SK-N-MC (cell line): Measurements from ENCODE around the gene ZNF747.

Source experiments
- DNase-seq: peaks from one replicate; pipeline ENCODE4 v3.0.0-alpha.2; 2011; ENCODE audit warnings: low read depth, low spot score
- H3K27ac ChIP-seq: fragments of 200-600 bp; sonication (generic); 2 replicates; pipeline ENCODE4 v1.5.1; 2016; ENCODE audit warnings: mixed run types
- H3K36me3 ChIP-seq: fragments of 200-600 bp; sonication (generic); 2 replicates; pipeline ENCODE4 v1.6.1; 2017; ENCODE audit warnings: antibody characterized with exemption, low read length, mixed read lengths; ENCODE audit not compliant: insufficient read depth
- H3K4me3 ChIP-seq: fragments of 200-600 bp; sonication (generic); 2 replicates; pipeline ENCODE4 v1.5.1; 2016
- H3K9ac ChIP-seq: fragments of 200-600 bp; sonication (generic); 2 replicates; pipeline ENCODE4 v1.8.0; 2017; ENCODE audit warnings: mixed run types, mixed read lengths; ENCODE audit not compliant: insufficient read length
- H3K9me3 ChIP-seq: fragments of 200-600 bp; sonication (generic); 2 replicates; pipeline ENCODE4 v1.6.1; 2017; ENCODE audit warnings: low read depth, mild to moderate bottlenecking, antibody characterized with exemption, low read length, moderate library complexity, mixed read lengths
- EZH2 ChIP-seq: fragments of 200-600 bp; sonication (generic); IDR thresholded peaks from one replicate; pipeline ENCODE4 v1.6.1; 2017; ENCODE audit warnings: antibody characterized with exemption
- FOXP2 ChIP-seq: optimal IDR thresholded peaks from 2 replicates; pipeline ENCODE3; 2011; ENCODE audit warnings: mild to moderate bottlenecking, moderate library complexity; ENCODE audit not compliant: insufficient read depth; ENCODE audit errors: extremely low read length, control extremely low read depth
- POLR2AphosphoS5 ChIP-seq: IDR thresholded peaks from 2 replicates; pipeline ENCODE4 v1.6.1; 2012; ENCODE audit warnings: mild to moderate bottlenecking, low read depth, low read length, borderline replicate concordance

Gene ZNF747

GRCh38 chr16:30530163-30531037, 4.3 kb downstream of the ZNF747 start:
- H3K9me3 ChIP-seq = no peaks in the 10 kb centered on the region
- DNase-seq = no peak
- H3K9ac ChIP-seq = no peak overlapping the region
- H3K36me3 ChIP-seq = peaks cover 6% of the 10 kb centered on the region; the same call in 1 of the 2 replicates
- no peak overlapping the region for H3K4me3 ChIP-seq
- TF ChIP-seq EZH2 = no peak
- no peak for TF ChIP-seq FOXP2
- TF ChIP-seq POLR2AphosphoS5 = no peak
- no peak overlapping the region; the same call in 1 of the 2 replicates for H3K27ac ChIP-seq

GRCh38 chr16:30528799-30529457, 5.7 kb downstream of the ZNF747 start:
- TF ChIP-seq FOXP2 (no peak), EZH2 (no peak), POLR2AphosphoS5 (no peak)
- Histone ChIP-seq H3K4me3 (no peak overlapping the region), H3K9ac (no peak overlapping the region), H3K27ac (no peak overlapping the region), H3K36me3 (peaks cover 6% of the 10 kb centered on the region; the same call in 1 of the 2 replicates), H3K9me3 (no peaks in the 10 kb centered on the region)
- no peak for DNase-seq

DNA sequence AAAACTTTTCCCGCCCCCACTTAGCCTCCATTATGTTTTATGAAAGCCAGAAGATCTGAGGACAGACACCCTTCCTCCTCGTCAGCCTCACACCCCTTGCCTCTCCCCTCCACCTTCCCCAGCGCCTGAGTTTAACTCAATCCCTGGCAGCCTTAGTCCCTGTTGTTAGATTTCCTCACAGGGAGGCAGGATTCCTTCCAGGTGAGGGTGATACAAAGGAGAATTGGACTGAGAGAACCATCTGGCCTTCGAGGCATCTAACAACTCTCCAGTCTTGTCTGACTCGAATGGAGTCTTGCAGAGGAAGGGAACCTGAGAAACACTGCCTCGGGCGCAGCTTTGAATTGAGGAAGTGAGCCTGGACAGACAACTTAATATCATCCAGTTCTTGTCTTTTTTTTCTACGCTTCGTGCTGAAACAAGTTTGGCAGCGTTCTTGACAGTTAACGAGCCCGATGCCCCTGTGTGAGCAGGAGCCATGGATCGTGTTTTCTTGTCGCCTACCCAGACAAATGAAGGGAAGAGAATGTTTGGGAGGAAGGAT, 7.0 kb downstream of the ZNF747 start:
- H3K9me3 ChIP-seq = no peaks in the 10 kb centered on the region
- H3K4me3 ChIP-seq = peak overlapping the region; percentile 95
- TF ChIP-seq FOXP2 = no peak
- no peak for TF ChIP-seq EZH2
- TF ChIP-seq POLR2AphosphoS5 = no peak
- peak overlapping the region; percentile 74 for H3K27ac ChIP-seq
- H3K9ac ChIP-seq = peak overlapping the region; percentile 58
- DNase-seq = no peak
- H3K36me3 ChIP-seq = peaks cover 6% of the 10 kb centered on the region; the same call in 1 of the 2 replicates

DNA sequence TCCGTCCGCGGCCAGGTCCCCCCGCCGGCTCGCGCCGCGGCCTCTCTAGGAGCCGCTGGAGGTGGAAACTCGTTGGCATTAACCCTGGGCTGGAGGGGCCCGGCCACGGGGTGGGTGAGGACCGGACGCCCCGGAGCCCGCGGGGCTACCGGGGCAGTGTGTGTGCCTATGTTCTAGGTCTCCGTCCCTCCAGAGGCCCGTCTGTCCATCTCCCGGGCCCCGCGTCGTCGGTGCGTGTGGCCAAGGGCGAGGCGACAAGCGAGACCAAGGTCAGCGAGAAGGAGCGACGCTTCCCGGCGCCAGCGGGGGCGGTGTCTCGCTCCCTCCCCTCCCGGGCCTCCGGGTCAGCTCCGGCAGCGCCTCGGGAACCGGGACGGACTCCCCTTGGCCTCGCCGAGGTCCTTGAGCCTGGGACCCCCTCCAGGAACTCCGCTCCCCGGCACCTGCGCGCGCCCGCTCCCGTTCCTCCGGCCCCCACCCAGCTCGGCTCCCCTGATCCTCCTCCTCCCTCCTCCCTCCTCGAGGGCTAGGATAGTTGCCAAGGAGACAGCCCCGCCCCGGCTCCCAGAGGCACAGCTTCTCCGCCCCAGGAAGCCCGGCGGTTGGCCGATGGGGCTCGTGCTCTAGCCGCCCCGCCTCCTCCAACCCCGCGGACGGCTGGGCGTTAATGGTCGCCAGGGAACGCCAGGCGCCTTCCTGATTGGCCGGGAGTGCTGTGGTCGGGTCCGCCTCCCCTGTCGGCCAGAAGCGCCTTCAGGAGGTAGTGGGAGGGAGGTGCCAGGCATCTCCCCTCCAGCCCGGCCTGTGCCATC, 7.6 kb downstream of the ZNF747 start:
- DNase-seq = no peak
- no peaks in the 10 kb centered on the region; the same call in 1 of the 2 replicates for H3K36me3 ChIP-seq
- no peaks in the 10 kb centered on the region for H3K9me3 ChIP-seq
- H3K27ac ChIP-seq = peak overlapping the region; percentile 88
- peak overlapping the region; percentile 95 for H3K4me3 ChIP-seq
- H3K9ac ChIP-seq = peak overlapping the region; percentile 91
- TF ChIP-seq POLR2AphosphoS5 = peak; percentile 83
- TF ChIP-seq FOXP2 = no peak
- no peak for TF ChIP-seq EZH2

- no peaks in the 10 kb centered on the region for H3K9me3 ChIP-seq
- DNase-seq = no peak
- H3K4me3 ChIP-seq = peak within 1 kb of the TSS; percentile 95
- no peak for TF ChIP-seq POLR2AphosphoS5
- TF ChIP-seq FOXP2 = no peak
- TF ChIP-seq EZH2 = no peak
- H3K9ac ChIP-seq = peak within 1 kb of the TSS; percentile 91
- peak within 1 kb of the TSS; percentile 88 for H3K27ac ChIP-seq
- H3K36me3 ChIP-seq = no peaks in the 10 kb centered on the region; the same call in 1 of the 2 replicates
Measured at GRCh38 chr16:30526137-30526822, 8.4 kb downstream of the ZNF747 start, which contains the start of gene ZNF768. Gene ZNF768, minus strand, starts transcription at chr16:30526566. Its CDS starts 153 bp downstream, at chr16:30526413.

DNA sequence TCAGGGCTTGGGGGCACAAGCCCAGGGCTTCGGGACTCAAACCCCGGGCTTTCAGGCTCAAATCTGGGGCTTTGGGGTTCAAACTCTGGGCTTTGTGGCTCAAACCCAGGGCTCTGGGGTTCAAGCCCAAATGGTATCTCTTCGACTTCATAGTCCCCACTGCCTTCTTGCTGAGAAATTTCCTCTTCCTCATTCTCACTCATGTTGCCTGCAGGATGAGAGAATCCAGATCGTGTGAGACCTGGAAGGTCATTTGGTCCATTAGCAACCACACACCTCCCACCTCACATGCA, 8.9 kb downstream of the ZNF747 start:
- H3K27ac ChIP-seq = no peak overlapping the region
- TF ChIP-seq FOXP2 (no peak), EZH2 (no peak), POLR2AphosphoS5 (no peak)
- H3K4me3 ChIP-seq = peak overlapping the region; percentile 95
- H3K36me3 ChIP-seq = no peaks in the 10 kb centered on the region
- H3K9me3 ChIP-seq = no peaks in the 10 kb centered on the region
- no peak for DNase-seq
- peak overlapping the region; percentile 51 for H3K9ac ChIP-seq

GRCh38 chr16:30524575-30525568, 9.8 kb downstream of the ZNF747 start:
- DNase-seq = no peak
- Histone ChIP-seq H3K27ac (no peak overlapping the region), H3K9ac (no peak overlapping the region), H3K4me3 (0 out of 2 replicates have a peak overlapping the region, but pooled peaks have one; percentile 2), H3K36me3 (no peaks in the 10 kb centered on the region), H3K9me3 (no peaks in the 10 kb centered on the region)
- TF ChIP-seq EZH2 = no peak
- no peak for TF ChIP-seq POLR2AphosphoS5
- no peak for TF ChIP-seq FOXP2
